Measurements from ENCODE around the gene ELN.

GRCh38 chr7:74031403-74032190, 3.6 kb downstream of the ELN start:
- no peak for TF ChIP-seq CTCF (IDR thresholded peaks at IDR 0.05; ENCODE audit: poor library complexity)
- no peak for TF ChIP-seq EZH2 (IDR thresholded peaks at IDR 0.05; ENCODE audit: borderline replicate concordance)
- no peak for TF ChIP-seq EZH2phosphoT487 (IDR thresholded peaks at IDR 0.05; ENCODE audit: low read depth, severe bottlenecking, unreplicated experiment)

Data from hepatocyte (in vitro differentiated cells).